Measurements from ENCODE around the gene DROSHA.

The DROSHA gene

DNA sequence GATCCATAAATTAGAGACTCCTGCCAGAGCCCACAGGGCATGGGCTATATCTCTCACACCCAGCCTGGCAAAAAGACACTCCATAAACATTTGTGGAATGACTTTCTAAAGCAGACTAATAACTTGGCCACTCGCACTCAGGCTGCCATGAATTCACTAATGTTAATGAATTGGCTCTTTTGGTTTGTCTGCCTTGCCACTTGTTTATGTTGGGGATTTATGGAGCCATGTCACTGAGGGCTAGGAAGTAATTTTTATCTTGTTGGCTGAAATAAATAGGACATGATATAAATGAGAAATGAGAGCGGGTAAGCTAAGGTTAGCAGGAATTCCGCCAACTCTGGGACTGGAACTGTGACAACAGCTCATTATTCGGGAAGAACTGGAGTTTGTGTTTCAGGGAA is 55.2 kb downstream of the DROSHA start:
- no peak overlapping the region for H3K4me3 ChIP-seq (ENCODE audit: low read length in 2 of 2)
- H3K27ac ChIP-seq (ENCODE audit: low read depth in 2 of 2, low read length in 2 of 2), result no peak overlapping the region
- H3K4me1 ChIP-seq (ENCODE audit: control insufficient read depth in 2 of 2, insufficient read depth in 2 of 2, low read length in 2 of 2), result no peaks in the 10 kb centered on the region
- no peaks in the 10 kb centered on the region for H3K27me3 ChIP-seq (ENCODE audit: control insufficient read depth in 2 of 2, insufficient read depth in 2 of 2, low read length in 2 of 2)
- H3K9me3 ChIP-seq (ENCODE audit: control insufficient read depth in 2 of 2, low read length in 2 of 2), result no peaks in the 10 kb centered on the region
- H3K36me3 ChIP-seq (ENCODE audit: control insufficient read depth in 2 of 2, insufficient read depth in 2 of 2, low read length in 2 of 2), result peaks cover 4 to 11% of the 10 kb centered on the region in 2 donors
- H3K9ac ChIP-seq (ENCODE audit: low read depth in 1 of 2, low read length in 2 of 2), result no peak overlapping the region

DNA sequence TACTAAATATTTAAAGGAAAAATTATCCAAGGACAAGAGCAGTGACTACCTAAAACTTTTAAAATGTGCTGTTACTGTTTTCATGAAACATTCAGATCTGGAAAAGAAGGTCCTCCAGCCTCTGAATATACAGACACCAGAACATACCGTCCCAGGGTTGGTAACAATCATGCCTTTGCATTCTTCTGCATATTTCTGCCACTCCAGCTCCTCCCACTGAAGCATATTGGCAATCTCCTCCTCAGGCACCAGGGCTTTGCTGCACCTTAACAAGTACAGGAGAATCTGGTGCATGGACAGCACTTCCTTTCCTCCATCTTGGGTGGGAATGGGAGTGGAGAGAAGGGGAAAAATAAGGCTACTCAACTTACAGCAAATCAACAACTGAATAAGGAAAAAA is 60.0 kb downstream of the DROSHA start:
- Histone ChIP-seq H3K4me1 (ENCODE audit: control insufficient read depth in 2 of 2, insufficient read depth in 2 of 2, low read length in 2 of 2) (no peaks in the 10 kb centered on the region), H3K36me3 (ENCODE audit: control insufficient read depth in 2 of 2, insufficient read depth in 2 of 2, low read length in 2 of 2) (peaks cover 4 to 13% of the 10 kb centered on the region in 2 donors), H3K27me3 (ENCODE audit: control insufficient read depth in 2 of 2, insufficient read depth in 2 of 2, low read length in 2 of 2) (no peaks in the 10 kb centered on the region), H3K9ac (ENCODE audit: low read depth in 1 of 2, low read length in 2 of 2) (no peak overlapping the region), H3K27ac (ENCODE audit: low read depth in 2 of 2, low read length in 2 of 2) (no peak overlapping the region), H3K9me3 (ENCODE audit: control insufficient read depth in 2 of 2, low read length in 2 of 2) (no peaks in the 10 kb centered on the region), H3K4me3 (ENCODE audit: low read length in 2 of 2) (no peak overlapping the region)

GRCh38 chr5:31471040-31471439 is 60.9 kb downstream of the DROSHA start:
- Histone ChIP-seq H3K9ac (ENCODE audit: low read depth in 1 of 2, low read length in 2 of 2) (no peak overlapping the region), H3K27me3 (ENCODE audit: control insufficient read depth in 2 of 2, insufficient read depth in 2 of 2, low read length in 2 of 2) (no peaks in the 10 kb centered on the region), H3K4me1 (ENCODE audit: control insufficient read depth in 2 of 2, insufficient read depth in 2 of 2, low read length in 2 of 2) (no peaks in the 10 kb centered on the region), H3K4me3 (ENCODE audit: low read length in 2 of 2) (no peak overlapping the region), H3K27ac (ENCODE audit: low read depth in 2 of 2, low read length in 2 of 2) (no peak overlapping the region), H3K36me3 (ENCODE audit: control insufficient read depth in 2 of 2, insufficient read depth in 2 of 2, low read length in 2 of 2) (peaks cover 12 to 19% of the 10 kb centered on the region in 2 donors), H3K9me3 (ENCODE audit: control insufficient read depth in 2 of 2, low read length in 2 of 2) (no peaks in the 10 kb centered on the region)

GRCh38 chr5:31470608-31471007 is 61.3 kb downstream of the DROSHA start:
- Histone ChIP-seq H3K27ac (ENCODE audit: low read depth in 2 of 2, low read length in 2 of 2) (no peak overlapping the region), H3K4me1 (ENCODE audit: control insufficient read depth in 2 of 2, insufficient read depth in 2 of 2, low read length in 2 of 2) (no peaks in the 10 kb centered on the region), H3K36me3 (ENCODE audit: control insufficient read depth in 2 of 2, insufficient read depth in 2 of 2, low read length in 2 of 2) (peaks cover 15 to 20% of the 10 kb centered on the region in 2 donors), H3K9me3 (ENCODE audit: control insufficient read depth in 2 of 2, low read length in 2 of 2) (no peaks in the 10 kb centered on the region), H3K27me3 (ENCODE audit: control insufficient read depth in 2 of 2, insufficient read depth in 2 of 2, low read length in 2 of 2) (no peaks in the 10 kb centered on the region), H3K4me3 (ENCODE audit: low read length in 2 of 2) (no peak overlapping the region), H3K9ac (ENCODE audit: low read depth in 1 of 2, low read length in 2 of 2) (no peak overlapping the region)

DNA sequence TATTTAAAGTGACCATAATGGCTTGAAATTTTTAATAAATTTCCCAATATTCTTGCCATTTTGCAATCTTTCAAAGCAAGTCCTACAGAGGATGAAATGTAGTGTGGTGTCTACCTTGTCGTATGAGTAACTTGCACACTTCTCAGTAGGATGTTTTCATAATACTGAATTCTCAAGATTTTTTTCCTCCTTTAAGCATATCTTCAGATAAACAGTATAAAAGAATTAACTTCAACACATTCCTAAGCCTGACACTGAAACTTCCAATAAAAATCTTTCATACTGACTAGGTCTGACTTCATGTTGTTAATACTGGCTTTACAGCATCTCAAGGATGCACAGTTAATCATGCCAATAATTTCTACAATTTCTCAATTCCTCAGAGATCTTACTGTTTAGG is 62.0 kb downstream of the DROSHA start:
- Histone ChIP-seq H3K4me1 (ENCODE audit: control insufficient read depth in 2 of 2, insufficient read depth in 2 of 2, low read length in 2 of 2) (no peaks in the 10 kb centered on the region), H3K9me3 (ENCODE audit: control insufficient read depth in 2 of 2, low read length in 2 of 2) (no peaks in the 10 kb centered on the region), H3K4me3 (ENCODE audit: low read length in 2 of 2) (no peak overlapping the region), H3K9ac (ENCODE audit: low read depth in 1 of 2, low read length in 2 of 2) (no peak overlapping the region), H3K27ac (ENCODE audit: low read depth in 2 of 2, low read length in 2 of 2) (no peak overlapping the region), H3K27me3 (ENCODE audit: control insufficient read depth in 2 of 2, insufficient read depth in 2 of 2, low read length in 2 of 2) (no peaks in the 10 kb centered on the region), H3K36me3 (ENCODE audit: control insufficient read depth in 2 of 2, insufficient read depth in 2 of 2, low read length in 2 of 2) (peaks cover 17 to 22% of the 10 kb centered on the region in 2 donors)

DNA sequence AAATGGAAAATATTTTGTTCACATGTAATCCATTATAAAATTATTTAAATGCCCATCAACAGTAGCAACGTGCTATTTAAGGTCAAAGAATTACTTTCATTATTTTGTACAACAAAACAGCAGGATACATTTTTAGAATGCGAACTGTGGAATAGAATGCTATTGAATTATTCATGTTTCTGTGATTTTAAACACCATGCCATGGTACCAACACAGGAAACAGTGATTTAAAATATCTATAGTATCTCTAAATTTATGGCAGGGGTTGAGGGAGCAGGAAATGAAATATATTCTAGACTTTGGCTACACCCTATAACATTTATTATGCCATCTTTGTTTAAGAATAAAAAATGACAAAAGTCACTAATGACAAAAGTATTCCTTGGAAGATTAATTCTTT is 62.4 kb downstream of the DROSHA start:
- Histone ChIP-seq H3K9ac (ENCODE audit: low read depth in 1 of 2, low read length in 2 of 2) (no peak overlapping the region), H3K36me3 (ENCODE audit: control insufficient read depth in 2 of 2, insufficient read depth in 2 of 2, low read length in 2 of 2) (peaks cover 17 to 25% of the 10 kb centered on the region in 2 donors), H3K27ac (ENCODE audit: low read depth in 2 of 2, low read length in 2 of 2) (no peak overlapping the region), H3K27me3 (ENCODE audit: control insufficient read depth in 2 of 2, insufficient read depth in 2 of 2, low read length in 2 of 2) (no peaks in the 10 kb centered on the region), H3K9me3 (ENCODE audit: control insufficient read depth in 2 of 2, low read length in 2 of 2) (no peaks in the 10 kb centered on the region), H3K4me3 (ENCODE audit: low read length in 2 of 2) (no peak overlapping the region), H3K4me1 (ENCODE audit: control insufficient read depth in 2 of 2, insufficient read depth in 2 of 2, low read length in 2 of 2) (no peaks in the 10 kb centered on the region)

DNA sequence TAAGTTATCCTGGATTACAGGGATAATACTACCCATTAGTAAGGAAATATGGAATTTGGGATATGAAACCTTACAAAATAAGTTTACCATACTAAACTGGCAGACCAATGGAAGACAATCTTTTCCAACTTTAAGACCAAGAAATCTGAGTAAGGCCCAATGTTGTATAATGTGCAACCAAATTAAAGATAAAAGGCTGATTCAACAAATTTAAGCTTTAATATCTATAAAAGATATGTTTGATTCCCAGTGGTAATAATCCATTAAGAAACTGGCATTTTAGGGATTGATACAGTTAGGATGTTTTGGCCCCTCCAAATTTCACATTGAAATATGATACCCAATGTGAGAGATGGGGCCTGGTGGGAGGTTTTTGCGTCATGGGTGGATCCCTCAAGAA is 66.6 kb downstream of the DROSHA start:
- no peaks in the 10 kb centered on the region for H3K9me3 ChIP-seq (ENCODE audit: control insufficient read depth in 2 of 2, low read length in 2 of 2)
- H3K27ac ChIP-seq (ENCODE audit: low read depth in 2 of 2, low read length in 2 of 2), result no peak overlapping the region
- no peak overlapping the region for H3K9ac ChIP-seq (ENCODE audit: low read depth in 1 of 2, low read length in 2 of 2)
- no peaks in the 10 kb centered on the region for H3K27me3 ChIP-seq (ENCODE audit: control insufficient read depth in 2 of 2, insufficient read depth in 2 of 2, low read length in 2 of 2)
- peaks cover 30 to 50% of the 10 kb centered on the region in 2 donors for H3K36me3 ChIP-seq (ENCODE audit: control insufficient read depth in 2 of 2, insufficient read depth in 2 of 2, low read length in 2 of 2)
- no peak overlapping the region for H3K4me3 ChIP-seq (ENCODE audit: low read length in 2 of 2)
- no peaks in the 10 kb centered on the region for H3K4me1 ChIP-seq (ENCODE audit: control insufficient read depth in 2 of 2, insufficient read depth in 2 of 2, low read length in 2 of 2)

GRCh38 chr5:31464081-31464480 is 67.8 kb downstream of the DROSHA start:
- Histone ChIP-seq H3K4me1 (ENCODE audit: control insufficient read depth in 2 of 2, insufficient read depth in 2 of 2, low read length in 2 of 2) (no peaks in the 10 kb centered on the region), H3K27ac (ENCODE audit: low read depth in 2 of 2, low read length in 2 of 2) (no peak overlapping the region), H3K27me3 (ENCODE audit: control insufficient read depth in 2 of 2, insufficient read depth in 2 of 2, low read length in 2 of 2) (no peaks in the 10 kb centered on the region), H3K4me3 (ENCODE audit: low read length in 2 of 2) (no peak overlapping the region), H3K9ac (ENCODE audit: low read depth in 1 of 2, low read length in 2 of 2) (no peak overlapping the region), H3K9me3 (ENCODE audit: control insufficient read depth in 2 of 2, low read length in 2 of 2) (no peaks in the 10 kb centered on the region), H3K36me3 (ENCODE audit: control insufficient read depth in 2 of 2, insufficient read depth in 2 of 2, low read length in 2 of 2) (peaks cover 38 to 58% of the 10 kb centered on the region in 2 donors)

GRCh38 chr5:31463351-31463750 is 68.5 kb downstream of the DROSHA start:
- no peak overlapping the region for H3K4me3 ChIP-seq (ENCODE audit: low read length in 2 of 2)
- H3K27me3 ChIP-seq (ENCODE audit: control insufficient read depth in 2 of 2, insufficient read depth in 2 of 2, low read length in 2 of 2), result no peaks in the 10 kb centered on the region
- peaks cover 42 to 64% of the 10 kb centered on the region in 2 donors for H3K36me3 ChIP-seq (ENCODE audit: control insufficient read depth in 2 of 2, insufficient read depth in 2 of 2, low read length in 2 of 2)
- H3K27ac ChIP-seq (ENCODE audit: low read depth in 2 of 2, low read length in 2 of 2), result no peak overlapping the region
- H3K4me1 ChIP-seq (ENCODE audit: control insufficient read depth in 2 of 2, insufficient read depth in 2 of 2, low read length in 2 of 2), result no peaks in the 10 kb centered on the region
- no peaks in the 10 kb centered on the region for H3K9me3 ChIP-seq (ENCODE audit: control insufficient read depth in 2 of 2, low read length in 2 of 2)
- H3K9ac ChIP-seq (ENCODE audit: low read depth in 1 of 2, low read length in 2 of 2), result no peak overlapping the region

- Histone ChIP-seq H3K27ac (ENCODE audit: low read depth in 2 of 2, low read length in 2 of 2) (no peak overlapping the region), H3K9ac (ENCODE audit: low read depth in 1 of 2, low read length in 2 of 2) (no peak overlapping the region), H3K9me3 (ENCODE audit: control insufficient read depth in 2 of 2, low read length in 2 of 2) (no peaks in the 10 kb centered on the region), H3K27me3 (ENCODE audit: control insufficient read depth in 2 of 2, insufficient read depth in 2 of 2, low read length in 2 of 2) (no peaks in the 10 kb centered on the region), H3K4me1 (ENCODE audit: control insufficient read depth in 2 of 2, insufficient read depth in 2 of 2, low read length in 2 of 2) (no peaks in the 10 kb centered on the region), H3K4me3 (ENCODE audit: low read length in 2 of 2) (no peak overlapping the region), H3K36me3 (ENCODE audit: control insufficient read depth in 2 of 2, insufficient read depth in 2 of 2, low read length in 2 of 2) (peaks cover 38 to 49% of the 10 kb centered on the region in 2 donors)
These were observed 72.3 kb downstream of the DROSHA start for GRCh38 chr5:31459594-31459993.

DNA sequence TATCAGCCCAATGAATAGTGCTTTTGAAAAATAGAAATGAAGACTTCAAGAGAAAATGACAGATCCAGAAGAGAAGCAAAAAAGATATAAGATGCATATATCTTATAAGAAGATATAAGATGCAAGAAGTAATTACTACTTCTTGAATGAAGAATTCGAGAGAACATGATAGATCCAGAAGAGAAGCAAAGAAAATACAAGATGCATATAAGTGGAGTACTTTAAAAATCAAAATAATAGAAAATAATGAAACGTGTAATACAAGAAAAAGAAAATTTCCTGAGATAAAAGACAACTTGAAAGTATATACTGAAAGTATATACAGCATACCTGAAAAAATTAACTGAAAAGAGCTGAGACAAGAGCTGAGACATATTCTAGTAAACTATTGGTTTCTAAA is 76.7 kb downstream of the DROSHA start:
- H3K27me3 ChIP-seq (ENCODE audit: control insufficient read depth in 2 of 2, insufficient read depth in 2 of 2, low read length in 2 of 2), result no peaks in the 10 kb centered on the region
- no peaks in the 10 kb centered on the region for H3K9me3 ChIP-seq (ENCODE audit: control insufficient read depth in 2 of 2, low read length in 2 of 2)
- H3K4me1 ChIP-seq (ENCODE audit: control insufficient read depth in 2 of 2, insufficient read depth in 2 of 2, low read length in 2 of 2), result no peaks in the 10 kb centered on the region
- no peak overlapping the region for H3K4me3 ChIP-seq (ENCODE audit: low read length in 2 of 2)
- peaks cover 26 to 33% of the 10 kb centered on the region in 2 donors for H3K36me3 ChIP-seq (ENCODE audit: control insufficient read depth in 2 of 2, insufficient read depth in 2 of 2, low read length in 2 of 2)
- H3K9ac ChIP-seq (ENCODE audit: low read depth in 1 of 2, low read length in 2 of 2), result no peak overlapping the region
- H3K27ac ChIP-seq (ENCODE audit: low read depth in 2 of 2, low read length in 2 of 2), result no peak overlapping the region
